ENCODE measurements around the gene TMEM41B. TPM values are rescaled to one million over a fixed set of nuclear protein-coding genes. Genes with fewer than 3 reads are reported as not detected.
A peak's percentile ranks its signal among the peaks of the same experiment; 100 is the strongest.
"Not testable (repeated sequence)": the region's sequence is repeated elsewhere in the genome, so short reads cannot be mapped to it uniquely, and the experiment has no call there.

The TMEM41B gene
- 20.2 TPM for total RNA-seq
- long read RNA-seq, transcript TMEM41B-204 (7 exons, 3,968 nt) = major isoform, 19 of 27 reads
- long read RNA-seq, partial matches to known transcripts = 0 of 27 reads
- long read RNA-seq, other reads (novel, unspliced or antisense) = 3 of 27 reads

DNA sequence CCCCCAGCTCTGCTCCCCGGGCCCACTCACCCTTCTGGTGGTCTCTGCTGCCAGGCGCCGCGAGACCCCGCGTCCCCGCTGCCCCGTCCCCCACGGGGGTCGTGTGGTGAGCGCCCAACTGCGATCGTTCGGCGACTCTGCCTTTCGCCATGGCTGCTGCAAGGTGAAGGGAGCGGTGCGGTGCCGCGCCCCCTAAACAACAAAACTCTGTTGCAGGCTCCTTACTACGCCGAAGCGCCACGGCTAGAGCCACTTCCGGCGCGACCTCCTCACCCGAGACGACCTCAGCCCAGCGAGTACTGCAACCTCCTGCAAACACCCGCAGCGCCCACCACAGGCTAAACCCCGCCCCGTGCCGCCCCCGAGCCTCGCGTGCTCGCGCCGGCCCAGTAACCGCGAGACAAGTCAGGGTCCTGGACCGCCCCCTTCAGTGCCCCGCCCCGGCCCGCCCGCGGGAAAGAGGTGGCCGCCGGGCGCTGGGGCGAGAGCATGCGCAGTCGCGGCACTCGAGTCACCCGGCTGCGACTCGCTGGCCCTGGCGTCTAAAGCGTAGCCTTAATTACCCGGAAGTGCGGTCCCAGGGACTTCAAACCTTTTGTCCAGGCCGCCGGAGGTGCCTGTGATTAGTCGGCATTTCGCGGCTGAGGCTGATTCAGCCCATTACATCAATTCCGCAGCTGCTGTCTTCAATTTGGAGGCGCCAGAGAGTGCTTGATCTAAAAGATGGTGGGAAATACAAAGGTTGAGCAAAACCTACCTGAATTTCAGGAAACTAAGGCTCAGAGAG is at the start of gene TMEM41B:
Gene TMEM41B (minus strand): TSS at position 303 of the 787 bp plus-strand sequence. CDS start 152 bp downstream, at position 151.
- intact Hi-C loops (cut with micrococcal nuclease) = loop anchor here (10.0 kb wide), 1 partner anchor 70 kb away; the partner anchor contains the start of gene IPO7
- Histone ChIP-seq H3K9me3 (replicated peaks) (no peaks in the 10 kb centered on the region), H3K4me1 (peaks cover 41% of the 10 kb centered on the region)

DNA sequence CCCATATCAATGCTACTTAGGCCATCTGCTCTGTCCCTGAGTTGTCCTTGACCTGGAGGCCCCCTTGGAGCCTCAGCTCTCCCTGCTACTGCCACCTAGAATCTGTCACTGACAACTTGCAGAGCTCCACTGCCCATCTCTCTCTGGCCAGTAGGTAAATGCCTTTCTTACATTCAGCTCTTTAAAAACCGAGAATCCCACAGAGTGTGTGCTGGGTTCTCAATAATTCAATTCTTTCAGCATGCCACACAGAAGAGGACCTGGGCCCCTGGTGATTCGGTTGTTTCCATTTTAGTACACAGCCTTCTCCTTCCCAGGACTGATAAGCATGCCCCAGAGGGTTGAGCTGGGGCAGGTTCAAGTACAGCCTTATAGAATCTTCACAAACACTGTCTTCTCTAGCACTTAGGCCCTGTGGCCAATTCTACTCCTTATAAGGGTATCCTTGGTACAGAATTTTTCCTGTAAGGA is 48.0 kb upstream of the TMEM41B start:
- Histone ChIP-seq H3K36me3 (no peaks in the 10 kb centered on the region), H3K27me3 (ENCODE audit: low read depth) (no peaks in the 10 kb centered on the region), H3K4me1 (peaks cover 32% of the 10 kb centered on the region), H3K4me3 (no peak overlapping the region), H3K9me3 (replicated peaks) (no peaks in the 10 kb centered on the region), H3K27ac (replicated peaks) (peak overlapping the region; percentile 100)
- peak; percentile 9 for TF ChIP-seq CTCF (IDR thresholded peaks at IDR 0.05; ENCODE audit: borderline replicate concordance)
- no peak for DNase-seq
- intact Hi-C loops (cut with micrococcal nuclease) = no loop called here

More for the DNA sequence above, at the start of gene TMEM41B:
- Histone ChIP-seq H3K27me3 (ENCODE audit: low read depth) (peaks cover 12% of the 10 kb centered on the region), H3K4me3 (peak within 1 kb of the TSS; percentile 99), H3K27ac (replicated peaks) (peak within 1 kb of the TSS; percentile 87), H3K36me3 (no peaks in the 10 kb centered on the region)
- TF ChIP-seq CTCF (IDR thresholded peaks at IDR 0.05; ENCODE audit: borderline replicate concordance) = peak; percentile 22
- DNase-seq = peak; percentile 99

- H3K4me3 ChIP-seq; H3K9me3 ChIP-seq (replicated peaks); intact Hi-C loops (cut with micrococcal nuclease); H3K27me3 ChIP-seq (ENCODE audit: low read depth); H3K36me3 ChIP-seq; DNase-seq: not testable (repeated sequence)
- peak overlapping the region; percentile 100 for H3K27ac ChIP-seq (replicated peaks)
- H3K4me1 ChIP-seq = peaks cover 28% of the 10 kb centered on the region
Measured at GRCh38 chr11:9360862-9361622, 46.6 kb upstream of the TMEM41B start.

GRCh38 chr11:9357041-9357440 is 42.6 kb upstream of the TMEM41B start:
- no peak overlapping the region for H3K27ac ChIP-seq (replicated peaks)
- no peaks in the 10 kb centered on the region for H3K9me3 ChIP-seq (replicated peaks)
- H3K36me3 ChIP-seq = no peaks in the 10 kb centered on the region
- TF ChIP-seq CTCF (IDR thresholded peaks at IDR 0.05; ENCODE audit: borderline replicate concordance) = no peak
- peaks cover 2% of the 10 kb centered on the region for H3K4me1 ChIP-seq
- no peaks in the 10 kb centered on the region for H3K27me3 ChIP-seq (ENCODE audit: low read depth)
- intact Hi-C loops (cut with micrococcal nuclease) = no loop called here
- DNase-seq = no peak
- H3K4me3 ChIP-seq = no peak overlapping the region

DNA sequence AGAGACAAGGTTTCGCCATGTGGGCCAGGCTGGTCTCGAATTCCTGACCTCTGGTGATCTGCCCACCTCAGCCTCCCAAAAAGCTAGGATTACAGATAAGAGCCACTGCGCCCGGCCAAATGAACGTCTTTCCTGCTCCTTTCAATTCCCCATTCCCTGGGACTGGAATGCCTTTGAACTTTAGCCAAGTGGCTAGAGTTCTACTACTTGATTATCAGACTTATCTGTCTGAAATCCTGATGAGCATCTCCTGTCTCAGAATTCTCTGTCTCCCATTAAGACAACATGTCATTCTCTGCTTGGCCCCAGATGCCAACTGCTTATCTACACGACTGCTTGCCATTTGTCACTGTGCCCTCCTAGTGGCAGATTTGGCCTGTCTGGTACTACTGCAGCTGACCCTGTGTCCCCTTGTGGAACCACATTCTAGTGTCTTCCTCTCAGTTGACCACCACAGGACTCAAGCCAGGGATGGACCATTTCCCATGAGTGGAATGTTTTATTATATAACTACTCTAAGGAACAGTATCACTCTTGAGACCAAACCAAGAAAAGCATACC is 37.0 kb upstream of the TMEM41B start:
- no peaks in the 10 kb centered on the region for H3K9me3 ChIP-seq (replicated peaks)
- H3K36me3 ChIP-seq = no peaks in the 10 kb centered on the region
- intact Hi-C loops (cut with micrococcal nuclease) = no loop called here
- H3K4me1 ChIP-seq = peaks cover 4% of the 10 kb centered on the region
- peak overlapping the region; percentile 9 for H3K27ac ChIP-seq (replicated peaks)
- DNase-seq = no peak
- no peaks in the 10 kb centered on the region for H3K27me3 ChIP-seq (ENCODE audit: low read depth)
- TF ChIP-seq CTCF (IDR thresholded peaks at IDR 0.05; ENCODE audit: borderline replicate concordance) = peak; percentile 41
- no peak overlapping the region for H3K4me3 ChIP-seq

DNA sequence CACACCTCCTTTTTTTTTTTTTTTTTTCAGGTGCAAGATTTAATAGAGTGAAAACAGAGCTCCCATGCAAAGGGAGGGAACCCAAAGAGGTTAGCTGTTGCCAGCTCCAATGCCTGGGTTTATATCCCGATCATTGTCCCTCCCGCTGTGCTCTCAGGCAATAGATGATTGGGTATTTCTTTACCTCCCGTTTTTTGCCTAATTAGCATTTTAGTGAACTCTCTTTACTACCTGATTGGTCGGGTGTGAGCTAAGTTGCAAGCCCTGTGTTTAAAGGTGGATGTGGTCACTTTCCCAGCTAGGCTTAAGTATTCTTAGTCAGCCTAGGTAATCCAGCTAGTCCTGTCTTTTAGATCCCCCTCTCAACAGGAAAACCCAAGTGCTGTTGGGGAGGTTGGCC is 33.4 kb upstream of the TMEM41B start:
- H3K9me3 ChIP-seq (replicated peaks); H3K4me1 ChIP-seq; H3K36me3 ChIP-seq; H3K27me3 ChIP-seq (ENCODE audit: low read depth); DNase-seq; intact Hi-C loops (cut with micrococcal nuclease); H3K4me3 ChIP-seq; H3K27ac ChIP-seq (replicated peaks): not testable (repeated sequence)
